GM12875 (cell line): Measurements from ENCODE around the gene CCNQ.

Source experiments
- H3K4me3 ChIP-seq: one replicate; pipeline ENCODE4 v1.5.1; 2011; ENCODE audit warnings: low read depth, low read length, control low read depth
- CTCF ChIP-seq: IDR thresholded peaks from 2 replicates; pipeline ENCODE4 v1.5.1; 2011; ENCODE audit warnings: low read depth, mild to moderate bottlenecking, control low read depth, inconsistent platforms, low read length, moderate library complexity, borderline replicate concordance; ENCODE audit not compliant: insufficient read depth

Gene CCNQ

GRCh38 chrX:153600032-153600373 is 1.1 kb upstream of the CCNQ start:
- TF ChIP-seq CTCF = no peak
- peak overlapping the region; percentile 71 for H3K4me3 ChIP-seq

GRCh38 chrX:153599192-153600031 is 473 bp upstream of the CCNQ start:
- H3K4me3 ChIP-seq = peak overlapping the region; percentile 71
- no peak for TF ChIP-seq CTCF

DNA sequence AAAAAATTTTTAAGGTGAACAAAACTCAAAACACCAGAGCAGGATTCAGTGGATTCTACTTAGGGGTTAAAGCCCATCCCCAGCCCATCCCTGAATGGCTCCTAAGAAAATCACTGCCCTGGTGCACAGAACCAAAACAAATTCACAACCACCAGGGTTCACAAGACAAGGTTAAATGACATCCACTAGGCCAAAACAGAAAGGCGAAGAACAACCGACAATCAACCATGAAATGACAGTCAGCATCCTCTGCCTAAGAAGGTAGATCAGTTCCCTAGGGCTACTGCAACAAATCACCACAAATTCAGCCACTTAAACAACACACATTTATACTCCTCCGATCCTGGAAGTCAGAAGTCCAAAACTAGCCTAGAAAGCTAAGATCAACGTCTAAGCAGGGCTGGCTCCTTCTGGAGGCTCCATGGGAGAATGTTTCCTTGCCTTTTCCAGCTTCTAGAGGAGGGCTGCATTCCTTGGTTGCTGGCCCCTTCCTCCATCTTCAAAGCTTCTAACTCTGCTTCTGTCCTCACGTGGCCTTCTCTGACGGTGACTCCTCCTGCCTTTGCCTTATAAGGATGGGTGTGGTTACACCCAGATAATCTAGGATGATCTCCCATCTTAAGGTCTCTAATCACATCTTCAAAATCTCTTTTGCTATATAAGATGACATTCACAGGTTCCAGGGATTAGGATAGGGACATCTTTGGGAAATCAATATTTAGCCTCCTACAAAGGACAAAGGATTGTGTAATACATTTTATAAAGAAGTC is 1.8 kb downstream of the CCNQ start:
- TF ChIP-seq CTCF = no peak

GRCh38 chrX:153595859-153596857 is 2.8 kb downstream of the CCNQ start:
- no peak overlapping the region for H3K4me3 ChIP-seq
- TF ChIP-seq CTCF = no peak

More for the DNA sequence above, 1.8 kb downstream of the CCNQ start:
- no peak overlapping the region for H3K4me3 ChIP-seq

DNA sequence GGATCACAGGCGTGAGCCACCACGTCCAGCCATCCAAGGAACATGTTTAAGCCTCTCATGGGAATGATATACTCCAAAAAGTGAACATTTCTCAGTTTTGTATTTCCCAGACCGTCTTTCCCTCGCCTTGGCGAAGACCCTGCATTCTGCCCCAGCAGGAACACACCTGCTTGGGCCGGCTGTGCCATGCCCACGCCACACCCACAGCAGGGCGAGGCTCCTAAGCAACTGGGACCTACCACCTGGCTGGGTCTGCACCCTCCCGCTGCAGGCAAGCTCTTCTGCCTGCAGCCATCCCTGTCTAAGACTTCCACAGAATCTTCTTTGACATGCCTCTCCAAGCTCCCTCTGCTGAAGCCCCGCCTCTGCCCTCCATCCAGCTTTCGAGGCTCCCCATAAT is 3.6 kb downstream of the CCNQ start:
- TF ChIP-seq CTCF = no peak
- no peak overlapping the region for H3K4me3 ChIP-seq

GRCh38 chrX:153593811-153594500 is 5.0 kb downstream of the CCNQ start:
- no peak for TF ChIP-seq CTCF
- H3K4me3 ChIP-seq = no peak overlapping the region
